Panc1 (cell line): ENCODE data around the gene PTTG1IP2. TPM values are rescaled to one million over a fixed set of nuclear protein-coding genes. Genes with fewer than 3 reads are reported as not detected.

Experiments used
- ATAC-seq: fragments of 200-7000 bp; cut with Tn5 transposase; 2 replicates; pipeline ENCODE4 v1.9.1; 2020; ENCODE audit warnings: mild to moderate bottlenecking, moderate library complexity
- BruUV-seq: library from RNA; stranded (reverse); fragments of 400-500 nt; replicated peaks from 2 replicates; lab custom pipeline; 2021; lab: Mats Ljungman, UMichigan
- CTCF ChIA-PET: fragments of 300-600 bp; sonication (Branson Sonifier 250); formaldehyde crosslinking; loops from one replicate; lab custom pipeline; 2022; ENCODE audit warnings: antibody characterized with exemption; lab: Charles Lee
- POLR2A ChIA-PET: fragments of 300-600 bp; sonication (Branson Sonifier 250); formaldehyde crosslinking; loops from one replicate; lab custom pipeline; 2022; ENCODE audit warnings: antibody characterized with exemption; lab: Charles Lee
- DNase-seq: peaks from one replicate; pipeline ENCODE4 v3.0.0-alpha.2; 2010; ENCODE audit warnings: low read depth, low spot score
- H3K27ac ChIP-seq: 2 replicates; pipeline ENCODE4 v1.5.1; 2011; ENCODE audit warnings: mild to moderate bottlenecking, low read length, inconsistent platforms
- H3K27me3 ChIP-seq: fragments of 200-500 bp; sonication (Bioruptor generic); 2 replicates; pipeline ENCODE4 v1.6.0; 2014; ENCODE audit warnings: low read length, inconsistent platforms; ENCODE audit not compliant: control insufficient read depth, insufficient read depth
- H3K36me3 ChIP-seq: fragments of 200-500 bp; sonication (Bioruptor generic); 2 replicates; pipeline ENCODE4 v1.5.1; 2014; ENCODE audit warnings: inconsistent platforms, mild to moderate bottlenecking, low read length, moderate library complexity; ENCODE audit not compliant: control insufficient read depth, insufficient read depth
- H3K4me1 ChIP-seq: 2 replicates; pipeline ENCODE4 v1.5.1; 2011; ENCODE audit warnings: inconsistent platforms, mild to moderate bottlenecking, low read length, moderate library complexity; ENCODE audit not compliant: control insufficient read depth, insufficient read depth
- H3K4me3 ChIP-seq, 2 experiments: 2 replicates each; pipeline ENCODE4 v1.5.1; 2011 to 2012; ENCODE audit warnings: low read depth in 2 of 2, low read length in 2 of 2, mild to moderate bottlenecking in 2 of 2, inconsistent platforms in 1 of 2, moderate library complexity in 1 of 2
- H3K9me3 ChIP-seq: fragments of 200-500 bp; sonication (Bioruptor generic); 2 replicates; pipeline ENCODE4 v1.5.1; 2014; ENCODE audit warnings: low read depth, mild to moderate bottlenecking, inconsistent platforms, low read length, moderate library complexity; ENCODE audit not compliant: control insufficient read depth, insufficient read depth
- CTCF ChIP-seq: fragments of 450-650 bp; IDR thresholded peaks from 2 replicates; pipeline ENCODE4 v1.5.1; 2017; ENCODE audit warnings: mild to moderate bottlenecking
- POLR2AphosphoS5 ChIP-seq: IDR thresholded peaks from 2 replicates; pipeline ENCODE4 v1.6.1; 2012; ENCODE audit warnings: mild to moderate bottlenecking, low read depth, low read length, moderate library complexity
- REST ChIP-seq, 2 experiments: IDR thresholded peaks; 2 replicates each; pipeline ENCODE4 v1.6.1; 2011 to 2012; ENCODE audit warnings: low read depth in 2 of 2, control low read depth in 1 of 2, low read length in 1 of 2, mild to moderate bottlenecking in 1 of 2, moderate library complexity in 1 of 2; ENCODE audit not compliant: insufficient read depth in 1 of 2
- SIN3A ChIP-seq: IDR thresholded peaks from 2 replicates; pipeline ENCODE4 v1.6.1; 2012; ENCODE audit warnings: low read depth, mild to moderate bottlenecking, low read length, moderate library complexity, borderline replicate concordance; ENCODE audit not compliant: insufficient read depth
- TCF7L2 ChIP-seq: IDR thresholded peaks from 2 replicates; pipeline ENCODE4 v1.6.1; 2011; ENCODE audit warnings: mild to moderate bottlenecking, low read depth, low read length, inconsistent platforms
- in situ Hi-C: cut with HindIII; loops from 2 replicates; pipeline ENCODE4 v1.10.0; 2016; ENCODE audit warnings: low sequenced_read_pairs, low pct_unique_long_range_greater_than_20kb
- intact Hi-C: fragments of 100-400 bp; cut with micrococcal nuclease; formaldehyde crosslinking; loops from one replicate; pipeline ENCODE4 v1.10.0; 2022; ENCODE audit not compliant: unreplicated experiment
- total RNA-seq: library from RNA; stranded (reverse); gene quantifications from one replicate; pipeline ENCODE4 v1.2.1, GENCODE V29; 2021; ENCODE audit not compliant: unreplicated experiment

Gene PTTG1IP2
- total RNA-seq, 1 experiment from 2014 or later: not detected

DNA sequence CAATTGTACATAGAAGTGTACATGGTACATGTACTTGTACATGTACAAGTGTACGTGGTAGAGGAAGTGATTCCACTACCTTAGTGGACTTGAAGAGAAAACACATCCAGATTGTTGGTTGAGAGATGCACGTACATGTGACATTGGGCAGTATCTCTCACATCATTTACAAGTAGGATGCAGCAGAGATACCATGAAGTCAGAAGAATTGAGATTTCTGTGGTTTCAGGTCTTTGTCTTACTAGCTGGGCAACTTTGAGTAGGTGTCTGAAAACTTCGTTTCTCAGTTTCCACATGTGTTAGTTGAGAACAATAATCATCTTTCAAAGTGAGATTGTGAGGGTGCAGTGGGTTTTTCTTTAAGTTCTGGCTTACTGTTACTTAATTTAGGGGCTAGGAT, 44.7 kb upstream of the PTTG1IP2 start:
- no peaks in the 10 kb centered on the region for H3K9me3 ChIP-seq
- H3K4me3 ChIP-seq: no peak overlapping the region
- no peak overlapping the region for H3K27ac ChIP-seq
- BruUV-seq: no TSS peak
- DNase-seq (no peak), ATAC-seq (no peak)
- no peaks in the 10 kb centered on the region for H3K27me3 ChIP-seq
- ChIA-PET CTCF (no interaction called here), POLR2A (no interaction called here)
- TF ChIP-seq SIN3A (no peak), CTCF (no peak), TCF7L2 (no peak), POLR2AphosphoS5 (no peak), REST (IDR thresholded peaks at IDR 0.05; ENCODE audit: insufficient read depth in 1 of 2, low read depth in 2 of 2, low read length in 1 of 2) (no peak)
- no peaks in the 10 kb centered on the region for H3K4me1 ChIP-seq
- H3K36me3 ChIP-seq: no peaks in the 10 kb centered on the region
- intact Hi-C loops: loop anchor here (5.0 to 10.0 kb wide), 2 partner anchors 162 to 1880 kb away; no protein-coding TSS in a partner anchor
- in situ Hi-C loops: no loop called here

DNA sequence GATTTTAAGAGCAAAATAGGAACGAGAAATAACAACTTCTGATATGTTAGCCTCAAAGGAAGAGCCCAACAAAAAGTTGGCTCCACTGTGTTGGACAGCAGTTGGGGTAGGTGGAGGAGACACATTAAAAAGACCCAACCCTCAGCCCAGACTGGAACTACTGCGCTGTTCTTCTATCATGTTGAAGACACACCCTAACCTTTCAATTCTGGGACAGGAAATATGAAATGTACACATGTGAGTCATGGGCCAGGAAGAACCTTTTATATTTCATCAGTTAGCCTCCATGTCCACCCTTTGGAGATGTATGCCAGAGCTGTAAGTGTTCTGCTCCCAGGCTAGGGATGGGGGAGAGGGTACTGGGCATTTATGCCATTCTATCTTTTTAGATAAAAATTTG, 44.1 kb upstream of the PTTG1IP2 start:
- in situ Hi-C loops: no loop called here

More for the DNA sequence above, 44.1 kb upstream of the PTTG1IP2 start:
- intact Hi-C loops: loop anchor here (5.0 to 10.0 kb wide), 2 partner anchors 163 to 1881 kb away; no protein-coding TSS in a partner anchor
- Histone ChIP-seq H3K27ac (no peak overlapping the region), H3K36me3 (no peaks in the 10 kb centered on the region), H3K4me3 (no peak overlapping the region), H3K27me3 (no peaks in the 10 kb centered on the region), H3K4me1 (no peaks in the 10 kb centered on the region), H3K9me3 (no peaks in the 10 kb centered on the region)
- no peak for TF ChIP-seq TCF7L2
- TF ChIP-seq SIN3A: no peak
- TF ChIP-seq REST (IDR thresholded peaks at IDR 0.05; ENCODE audit: insufficient read depth in 1 of 2, low read depth in 2 of 2, low read length in 1 of 2): no peak
- no peak for TF ChIP-seq POLR2AphosphoS5
- TF ChIP-seq CTCF: no peak
- ChIA-PET POLR2A (no interaction called here), CTCF (no interaction called here)
- no peak for DNase-seq
- ATAC-seq: no peak
- BruUV-seq: no TSS peak
